ENCODE measurements around the gene HHATL. TPM values are rescaled to one million over a fixed set of nuclear protein-coding genes. Genes with fewer than 3 reads are reported as not detected.

Gene HHATL
- polyA plus RNA-seq, 3 donors, result not detected

GRCh38 chr3:42741796-42742195, 39.2 kb upstream of the HHATL start:
- intact Hi-C loops (cut with micrococcal nuclease), result loop anchor here in 1 of 2 donors (10.0 kb wide), 1 partner anchor 247 kb away; no protein-coding TSS in a partner anchor
- peaks cover 7 to 8% of the 10 kb centered on the region in 2 donors for H3K4me1 ChIP-seq (ENCODE audit: control insufficient read depth in 1 of 2, insufficient read depth in 2 of 2, low read length in 2 of 2)
- no peaks in the 10 kb centered on the region for H4K20me1 ChIP-seq (ENCODE audit: insufficient read depth, low read length)
- Mint-ChIP-seq H3K4me3 (no peak overlapping the region), H3K9me3 (no peaks in the 10 kb centered on the region), H3K4me1 (peaks cover 21% of the 10 kb centered on the region), H3K36me3 (no peaks in the 10 kb centered on the region), H3K27ac (no peak overlapping the region), H3K27me3 (ENCODE audit: low read depth in 3 of 3) (peaks cover 0 to 1% (median 0%) of the 10 kb centered on the region in 3 donors)
- H3K4me3 ChIP-seq (replicated peaks in 1 of 3; ENCODE audit: low read depth in 2 of 3, low read length in 3 of 3), result no peak overlapping the region
- H3K27me3 ChIP-seq (ENCODE audit: control insufficient read depth in 2 of 2, insufficient read depth in 2 of 2, low read length in 2 of 2), result no peaks in the 10 kb centered on the region
- TF ChIP-seq CTCF (IDR thresholded peaks at IDR 0.05), result no peak
- no peak overlapping the region for H3K4me2 ChIP-seq (replicated peaks; ENCODE audit: extremely low read depth, low read length, poor library complexity, severe bottlenecking)
- no peak overlapping the region for H2AFZ ChIP-seq (ENCODE audit: insufficient read depth, low read depth, low read length, poor library complexity, severe bottlenecking)
- DNase-seq, result no peak
- H3K9ac ChIP-seq (ENCODE audit: insufficient read depth, low read length, poor library complexity, severe bottlenecking), result no peak overlapping the region
- H3K9me3 ChIP-seq (replicated peaks in 1 of 2; ENCODE audit: control insufficient read depth in 1 of 2, insufficient read depth in 1 of 2, low read length in 2 of 2), result no peaks in the 10 kb centered on the region
- 96% methylated on average over 3 of the region's 3 CpGs for WGBS (ENCODE audit: insufficient coverage)
- no peaks in the 10 kb centered on the region for H3K36me3 ChIP-seq (replicated peaks in 1 of 2; ENCODE audit: control insufficient read depth in 1 of 2, insufficient read depth in 2 of 2, low read length in 2 of 2)
- no peak overlapping the region for H3K27ac ChIP-seq (ENCODE audit: low read depth in 1 of 2, low read length in 2 of 2)
- H3K79me2 ChIP-seq (ENCODE audit: insufficient read depth, low read length), result no peaks in the 10 kb centered on the region

- Mint-ChIP-seq H3K27ac (peak overlapping the region in 2 of 7 donors; percentile 46 to 57), H3K36me3 (no peaks in the 10 kb centered on the region), H3K9me3 (no peaks in the 10 kb centered on the region), H3K4me1 (peaks cover 20% of the 10 kb centered on the region), H3K4me3 (no peak overlapping the region), H3K27me3 (ENCODE audit: low read depth in 3 of 3) (peaks cover 0 to 2% (median 2%) of the 10 kb centered on the region in 3 donors)
- TF ChIP-seq CTCF (IDR thresholded peaks at IDR 0.05), result no peak
- whole genome bisulfite sequencing (ENCODE audit: insufficient coverage), result 88% methylated on average over 7 of the region's 12 CpGs
- H4K20me1 ChIP-seq (ENCODE audit: insufficient read depth, low read length), result no peaks in the 10 kb centered on the region
- no peak overlapping the region for H3K27ac ChIP-seq (ENCODE audit: low read depth in 1 of 2, low read length in 2 of 2)
- no peaks in the 10 kb centered on the region for H3K79me2 ChIP-seq (ENCODE audit: insufficient read depth, low read length)
- intact Hi-C loops (cut with micrococcal nuclease), result loop anchor here in 1 of 2 donors (10.0 kb wide), 1 partner anchor 245 kb away; no protein-coding TSS in a partner anchor
- H3K4me3 ChIP-seq (replicated peaks in 1 of 3; ENCODE audit: low read depth in 2 of 3, low read length in 3 of 3), result no peak overlapping the region
- H2AFZ ChIP-seq (ENCODE audit: insufficient read depth, low read depth, low read length, poor library complexity, severe bottlenecking), result no peak overlapping the region
- no peaks in the 10 kb centered on the region for H3K27me3 ChIP-seq (ENCODE audit: control insufficient read depth in 2 of 2, insufficient read depth in 2 of 2, low read length in 2 of 2)
- H3K9me3 ChIP-seq (replicated peaks in 1 of 2; ENCODE audit: control insufficient read depth in 1 of 2, insufficient read depth in 1 of 2, low read length in 2 of 2), result no peaks in the 10 kb centered on the region
- no peak overlapping the region for H3K4me2 ChIP-seq (replicated peaks; ENCODE audit: extremely low read depth, low read length, poor library complexity, severe bottlenecking)
- no peak for DNase-seq
- no peak overlapping the region for H3K9ac ChIP-seq (ENCODE audit: insufficient read depth, low read length, poor library complexity, severe bottlenecking)
- peaks cover 7 to 8% of the 10 kb centered on the region in 2 donors for H3K4me1 ChIP-seq (ENCODE audit: control insufficient read depth in 1 of 2, insufficient read depth in 2 of 2, low read length in 2 of 2)
- no peaks in the 10 kb centered on the region for H3K36me3 ChIP-seq (replicated peaks in 1 of 2; ENCODE audit: control insufficient read depth in 1 of 2, insufficient read depth in 2 of 2, low read length in 2 of 2)
Observed at GRCh38 chr3:42739401-42740158, 37.0 kb upstream of the HHATL start.

Measured in CD14-positive monocyte (primary cell).